Upper lobe of right lung (tissue), 1 donor: ENCODE measurements around the gene ACTN3. TPM values are rescaled to one million over a fixed set of nuclear protein-coding genes. Genes with fewer than 3 reads are reported as not detected.

Experiments used
- ATAC-seq: fragments of 200-7000 bp; cut with Tn5 transposase; one replicate; pipeline ENCODE4 v1.9.1; 2020; ENCODE audit warnings: mild to moderate bottlenecking, moderate library complexity
- DNase-seq: peaks from one replicate; pipeline ENCODE4 v3.0.0-alpha.2; 2020
- H3K27ac ChIP-seq: fragments of 200-600 bp; one replicate; pipeline ENCODE4 v1.8.0; 2022
- H3K27me3 ChIP-seq: fragments of 200-600 bp; one replicate; pipeline ENCODE4 v1.8.0; 2022; ENCODE audit warnings: mild to moderate bottlenecking
- H3K36me3 ChIP-seq: fragments of 200-600 bp; one replicate; pipeline ENCODE4 v1.8.0; 2022
- H3K4me1 ChIP-seq: fragments of 200-600 bp; one replicate; pipeline ENCODE4 v1.8.0; 2022
- H3K4me3 ChIP-seq: fragments of 200-600 bp; one replicate; pipeline ENCODE4 v1.8.0; 2022; ENCODE audit warnings: mild to moderate bottlenecking
- H3K9me3 ChIP-seq: fragments of 200-600 bp; one replicate; pipeline ENCODE4 v1.8.0; 2022
- intact Hi-C: fragments of 100-400 bp; cut with DNase I; formaldehyde crosslinking; loops from one replicate; pipeline ENCODE4 v1.11.0; 2022
- total RNA-seq: library from RNA; stranded (reverse); fragmentation: NEBNext Ultra II Directional; extraction: Animal tissue kit (Norgen Biotek cat#: 25700); gene quantifications from one replicate; pipeline ENCODE4 v1.2.1, GENCODE V29; 2021
- TF ChIP-seq, protein P1 (sequence below): fragments of 200-600 bp; IDR thresholded peaks from one replicate; pipeline ENCODE4 v1.8.0; 2022; ENCODE audit warnings: antibody characterized with exemption
- donor health status: DM: no; HTN: yes; CAD: no; lungs with severe emphysema.

Gene ACTN3
- total RNA-seq, 1 donor from 2014 or later = not detected

DNA sequence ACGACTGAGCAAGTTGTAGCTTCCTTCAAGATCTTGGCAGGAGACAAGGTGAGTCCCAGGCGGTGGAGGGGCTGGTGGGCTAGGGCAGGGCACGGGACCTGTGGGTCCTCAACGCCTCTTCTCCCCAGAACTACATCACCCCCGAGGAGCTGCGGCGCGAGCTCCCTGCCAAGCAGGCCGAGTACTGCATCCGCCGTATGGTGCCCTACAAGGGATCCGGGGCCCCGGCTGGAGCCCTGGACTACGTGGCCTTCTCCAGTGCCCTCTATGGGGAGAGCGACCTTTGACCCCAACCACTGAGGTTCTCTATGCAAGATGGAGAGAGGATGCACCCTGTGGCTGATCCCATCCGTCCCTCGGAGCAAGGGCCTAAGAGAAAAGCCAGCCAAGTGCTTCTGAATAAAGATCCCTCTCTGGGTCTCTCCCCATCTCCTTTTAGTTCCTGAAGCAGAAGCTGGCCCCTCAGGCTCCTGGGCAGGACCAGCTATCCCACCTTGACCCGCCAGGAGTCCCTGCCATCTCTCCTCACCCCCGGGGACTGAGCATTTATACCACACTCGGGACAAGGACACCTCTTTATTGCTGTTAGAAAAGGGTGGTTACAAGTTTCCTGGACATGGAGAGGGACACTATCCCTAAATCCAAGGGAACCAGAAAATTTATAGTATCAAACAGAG lies 16.3 kb downstream of the ACTN3 start:
- Histone ChIP-seq H3K36me3 (no peaks in the 10 kb centered on the region), H3K4me3 (no peak overlapping the region), H3K9me3 (no peaks in the 10 kb centered on the region), H3K4me1 (peaks cover 13% of the 10 kb centered on the region), H3K27ac (no peak overlapping the region), H3K27me3 (peaks cover under 1% of the 10 kb centered on the region)
- DNase-seq = no peak
- ATAC-seq = no peak
- TF ChIP-seq, protein P1, sequence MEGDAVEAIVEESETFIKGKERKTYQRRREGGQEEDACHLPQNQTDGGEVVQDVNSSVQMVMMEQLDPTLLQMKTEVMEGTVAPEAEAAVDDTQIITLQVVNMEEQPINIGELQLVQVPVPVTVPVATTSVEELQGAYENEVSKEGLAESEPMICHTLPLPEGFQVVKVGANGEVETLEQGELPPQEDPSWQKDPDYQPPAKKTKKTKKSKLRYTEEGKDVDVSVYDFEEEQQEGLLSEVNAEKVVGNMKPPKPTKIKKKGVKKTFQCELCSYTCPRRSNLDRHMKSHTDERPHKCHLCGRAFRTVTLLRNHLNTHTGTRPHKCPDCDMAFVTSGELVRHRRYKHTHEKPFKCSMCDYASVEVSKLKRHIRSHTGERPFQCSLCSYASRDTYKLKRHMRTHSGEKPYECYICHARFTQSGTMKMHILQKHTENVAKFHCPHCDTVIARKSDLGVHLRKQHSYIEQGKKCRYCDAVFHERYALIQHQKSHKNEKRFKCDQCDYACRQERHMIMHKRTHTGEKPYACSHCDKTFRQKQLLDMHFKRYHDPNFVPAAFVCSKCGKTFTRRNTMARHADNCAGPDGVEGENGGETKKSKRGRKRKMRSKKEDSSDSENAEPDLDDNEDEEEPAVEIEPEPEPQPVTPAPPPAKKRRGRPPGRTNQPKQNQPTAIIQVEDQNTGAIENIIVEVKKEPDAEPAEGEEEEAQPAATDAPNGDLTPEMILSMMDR = no peak
- intact Hi-C loops = no loop called here

DNA sequence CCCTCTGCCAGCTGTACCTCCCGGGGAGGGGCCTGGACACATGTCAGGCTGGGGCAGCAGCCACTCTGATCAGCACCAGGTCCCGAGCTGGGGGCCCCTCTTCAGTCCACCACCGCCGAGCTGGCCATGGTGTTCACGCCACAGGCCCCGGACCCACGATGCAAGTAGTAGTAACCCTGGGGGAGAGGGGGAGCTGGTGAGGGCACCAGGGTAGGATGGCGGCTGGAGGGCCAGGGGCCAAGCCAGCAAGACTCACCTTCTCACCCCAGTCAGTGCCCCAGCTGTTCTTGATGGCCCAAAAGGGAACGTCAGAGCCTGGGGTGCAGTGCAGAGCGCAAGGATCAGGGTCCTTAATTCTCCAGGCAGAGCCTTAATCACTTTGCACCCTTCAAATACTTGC lies 17.1 kb downstream of the ACTN3 start:
- DNase-seq = no peak
- Histone ChIP-seq H3K4me3 (no peak overlapping the region), H3K9me3 (no peaks in the 10 kb centered on the region), H3K36me3 (no peaks in the 10 kb centered on the region), H3K27me3 (no peaks in the 10 kb centered on the region), H3K27ac (no peak overlapping the region), H3K4me1 (peaks cover 12% of the 10 kb centered on the region)
- TF ChIP-seq, protein P1 = no peak
- intact Hi-C loops = no loop called here
- no peak for ATAC-seq

DNA sequence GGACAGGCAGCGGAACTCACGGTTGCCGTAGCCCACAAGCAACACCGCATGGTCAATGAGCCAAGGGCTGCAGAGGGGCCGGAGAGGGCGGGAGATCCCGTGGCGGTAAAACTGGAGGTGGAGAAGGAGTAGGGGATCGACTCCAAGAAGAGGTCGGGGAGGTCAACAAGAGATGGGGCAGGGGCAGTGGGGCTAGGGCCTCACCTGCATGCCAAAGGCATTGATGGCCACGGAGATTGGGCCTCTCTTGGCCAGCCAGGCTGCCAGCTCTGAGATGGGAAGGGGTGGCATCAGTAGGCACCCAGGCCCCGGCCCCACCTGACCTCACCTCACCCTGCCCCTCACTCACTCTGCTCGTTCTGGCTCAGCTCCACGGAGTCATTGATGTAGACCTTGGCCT lies 17.8 kb downstream of the ACTN3 start:
- DNase-seq (no peak), ATAC-seq (no peak)
- H3K9me3 ChIP-seq = no peaks in the 10 kb centered on the region
- H3K27ac ChIP-seq = no peak overlapping the region
- H3K4me3 ChIP-seq = no peak overlapping the region
- intact Hi-C loops = no loop called here
- TF ChIP-seq, protein P1 = no peak
- no peaks in the 10 kb centered on the region for H3K36me3 ChIP-seq
- no peaks in the 10 kb centered on the region for H3K27me3 ChIP-seq
- peaks cover 7% of the 10 kb centered on the region for H3K4me1 ChIP-seq

DNA sequence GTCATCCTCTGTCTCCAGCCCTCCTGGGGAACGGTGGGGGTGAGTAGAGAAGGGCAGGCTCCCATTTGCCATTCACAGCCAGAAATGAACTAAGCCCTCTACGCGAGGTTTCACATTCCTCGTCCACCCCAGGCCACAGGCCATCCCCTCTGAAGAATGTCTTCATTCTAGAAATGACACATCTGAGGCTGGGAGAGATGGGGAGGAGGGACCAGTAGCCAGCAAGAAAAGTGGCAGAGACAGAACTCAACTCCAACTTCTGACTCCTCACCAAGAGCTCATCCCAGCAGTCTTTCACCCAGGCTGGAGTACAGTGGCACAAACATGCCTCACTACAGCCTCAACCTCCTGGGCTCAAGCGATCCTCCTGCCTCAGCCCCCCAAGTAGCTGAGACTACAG lies 18.3 kb downstream of the ACTN3 start:
- Histone ChIP-seq H3K27ac (no peak overlapping the region), H3K4me3 (no peak overlapping the region), H3K9me3 (no peaks in the 10 kb centered on the region), H3K27me3 (no peaks in the 10 kb centered on the region), H3K4me1 (peaks cover 7% of the 10 kb centered on the region), H3K36me3 (no peaks in the 10 kb centered on the region)
- TF ChIP-seq, protein P1 = no peak
- ATAC-seq (no peak), DNase-seq (no peak)
- intact Hi-C loops = no loop called here

DNA sequence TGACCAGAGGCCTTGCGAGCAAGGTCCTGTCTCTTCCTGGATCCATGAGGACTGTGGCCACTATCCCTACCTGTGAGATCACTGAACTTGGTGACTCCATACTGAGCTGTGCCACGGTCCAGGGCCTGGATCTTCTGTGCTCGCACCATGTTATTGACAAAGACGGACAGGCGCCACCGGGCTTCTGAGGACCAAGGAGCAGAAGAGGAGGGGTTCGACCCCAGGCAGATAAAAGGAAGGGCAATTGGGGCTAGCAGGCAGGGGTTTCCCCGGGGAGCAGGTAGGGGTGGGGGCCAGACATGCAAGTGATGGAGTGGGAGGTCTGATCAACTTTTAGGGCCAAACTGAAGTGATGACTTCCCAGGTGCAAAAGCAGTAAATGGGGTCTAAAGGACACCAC lies 19.5 kb downstream of the ACTN3 start:
- no peak overlapping the region for H3K4me3 ChIP-seq

More for the DNA sequence above, 19.5 kb downstream of the ACTN3 start:
- DNase-seq = no peak
- Histone ChIP-seq H3K36me3 (no peaks in the 10 kb centered on the region), H3K4me1 (peaks cover 7% of the 10 kb centered on the region), H3K9me3 (no peaks in the 10 kb centered on the region), H3K27ac (no peak overlapping the region), H3K27me3 (no peaks in the 10 kb centered on the region)
- TF ChIP-seq, protein P1 = no peak
- intact Hi-C loops = no loop called here
- no peak for ATAC-seq
